Measurements from ENCODE around the gene DCLRE1A.
"Not testable (repeated sequence)": the region's sequence is repeated elsewhere in the genome, so short reads cannot be mapped to it uniquely, and the experiment has no call there.

DCLRE1A gene

GRCh38 chr10:113857210-113857609 is 3.3 kb upstream of the DCLRE1A start:
- no peak for DNase-seq

DNA sequence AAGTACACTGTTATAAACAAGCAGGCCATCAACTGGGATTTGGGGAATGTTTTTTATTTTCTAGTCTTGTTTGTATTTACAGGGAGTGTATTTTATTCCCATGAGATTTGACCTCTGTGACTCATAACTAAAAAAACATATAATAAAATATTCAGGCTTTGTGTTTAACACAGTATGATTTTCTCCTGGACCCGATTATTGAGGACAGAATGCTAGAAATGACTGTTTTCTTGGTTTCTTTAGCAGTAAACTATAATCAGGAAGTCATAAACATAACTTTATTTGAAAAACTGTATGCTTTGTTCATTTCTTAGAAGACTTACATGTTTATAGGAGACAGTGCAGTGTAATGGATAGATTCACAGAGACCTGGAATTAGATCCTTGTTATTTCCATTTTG is 2.7 kb upstream of the DCLRE1A start:
- no peak for DNase-seq

DNA sequence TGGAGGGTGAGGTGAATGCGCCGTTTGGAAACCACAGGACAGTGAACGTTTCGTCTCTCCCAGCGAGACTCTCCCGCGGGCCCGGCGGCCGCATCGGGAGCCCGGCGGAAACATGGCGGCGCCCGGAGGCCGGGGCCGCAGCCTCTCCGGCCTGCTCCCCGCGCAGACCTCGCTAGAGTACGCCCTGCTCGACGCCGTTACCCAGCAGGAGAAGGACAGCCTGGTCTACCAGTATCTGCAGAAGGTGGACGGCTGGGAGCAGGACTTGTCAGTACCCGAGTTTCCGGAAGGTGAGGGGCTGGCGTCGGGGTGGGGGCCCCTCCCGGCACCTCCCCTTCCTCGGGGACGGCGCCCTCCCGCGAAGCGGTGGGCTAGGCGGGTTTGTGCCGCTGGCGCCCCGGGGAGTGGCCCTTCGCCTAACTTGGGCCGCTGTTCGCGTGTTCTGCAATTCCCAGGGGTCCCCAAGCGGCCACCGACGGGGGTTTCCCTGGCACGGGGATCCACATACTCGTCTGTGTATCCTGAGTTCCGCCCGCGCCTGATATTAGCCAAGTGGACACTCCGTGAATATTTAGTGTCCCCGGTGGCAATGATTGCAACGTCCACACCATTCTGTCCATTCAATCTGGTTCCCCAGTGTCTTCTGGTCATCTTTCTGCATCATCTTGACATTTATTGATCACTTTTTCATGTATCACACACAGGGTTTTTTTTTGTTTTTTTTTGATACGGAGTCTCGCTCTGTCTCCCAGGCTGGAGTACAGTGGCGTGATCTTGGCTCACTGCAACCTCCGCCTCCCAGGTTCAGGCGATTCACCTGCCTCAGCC is 1.1 kb upstream of the DCLRE1A start:
- DNase-seq, result no peak

DNA sequence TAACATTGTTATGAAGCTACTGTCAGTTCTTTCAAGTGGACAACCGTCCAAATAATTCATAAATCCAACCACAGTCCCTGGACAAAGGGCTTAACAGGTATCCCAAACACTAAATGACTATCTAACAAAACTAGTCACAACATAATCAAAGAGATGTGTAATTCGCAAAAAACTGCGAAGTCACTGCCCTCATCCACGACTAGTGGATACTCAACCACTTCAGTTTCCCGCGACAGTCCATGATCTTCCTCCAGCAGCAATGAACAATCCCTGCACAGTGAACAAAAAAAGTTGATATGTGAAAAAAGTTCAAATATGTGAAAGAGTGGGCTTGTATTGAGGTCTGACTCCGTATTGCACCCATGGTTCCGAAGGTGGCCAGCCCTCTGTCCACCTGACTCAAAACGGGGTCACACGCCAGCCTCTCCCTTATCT is 287 bp downstream of the DCLRE1A start:
- DNase-seq, result no peak

DNA sequence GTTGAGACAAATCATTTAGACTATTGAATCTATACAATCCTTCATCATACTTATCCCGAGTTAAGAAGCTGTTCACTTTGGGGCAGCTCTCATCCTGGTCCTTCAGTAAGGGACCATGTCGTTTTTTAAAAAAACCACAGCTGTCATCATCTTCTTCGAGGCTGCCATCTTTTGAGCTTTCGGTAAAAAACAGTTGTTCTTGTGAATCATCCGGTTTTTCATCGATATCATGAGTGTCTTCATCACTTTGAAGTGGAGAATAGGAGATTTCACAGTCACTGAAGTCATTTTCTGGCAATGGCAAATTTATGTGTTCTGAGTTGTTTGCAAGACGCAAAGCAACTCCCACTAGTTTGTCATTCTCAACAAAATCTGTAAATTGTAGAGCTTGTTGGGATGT is 3.9 kb downstream of the DCLRE1A start:
- DNase-seq, result no peak

DNA sequence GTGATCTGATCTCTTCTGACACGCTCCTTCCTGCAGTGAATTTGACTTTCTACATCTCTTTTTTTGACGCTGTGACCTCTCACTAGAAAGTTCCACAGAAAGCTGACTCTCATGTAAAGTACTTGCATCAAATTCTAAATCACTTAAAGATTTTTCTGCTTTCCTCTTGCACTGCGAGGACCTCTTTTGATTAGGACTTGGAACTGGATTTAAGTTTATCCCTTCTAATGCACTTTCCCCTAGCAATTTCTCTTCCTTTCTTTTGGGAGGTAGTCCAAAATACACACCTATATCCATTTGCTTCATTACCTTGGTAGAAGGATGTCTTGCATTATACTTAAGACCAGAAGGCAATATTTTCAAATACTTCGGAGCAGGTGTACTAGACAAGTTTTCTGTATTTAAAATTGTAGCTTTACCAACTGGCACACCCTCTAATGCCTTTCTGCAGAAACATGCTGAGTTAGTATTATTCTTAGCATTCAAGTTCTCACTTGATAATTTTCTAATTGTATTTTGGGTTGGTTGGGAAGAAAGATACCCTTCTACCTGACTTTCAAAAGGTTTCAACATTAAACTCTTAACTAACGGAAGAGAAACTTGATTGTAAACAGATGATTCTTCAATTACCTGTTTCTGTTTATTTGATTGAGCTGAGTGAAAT is 4.6 kb downstream of the DCLRE1A start:
- no peak for DNase-seq

GRCh38 chr10:113846036-113846435 is 7.8 kb downstream of the DCLRE1A start:
- no peak for DNase-seq

GRCh38 chr10:113843972-113844485 is 9.9 kb downstream of the DCLRE1A start:
- peak; percentile 61 for DNase-seq

- DNase-seq, result no peak
Measured at GRCh38 chr10:113842171-113842570, 11.7 kb downstream of the DCLRE1A start.

DNA sequence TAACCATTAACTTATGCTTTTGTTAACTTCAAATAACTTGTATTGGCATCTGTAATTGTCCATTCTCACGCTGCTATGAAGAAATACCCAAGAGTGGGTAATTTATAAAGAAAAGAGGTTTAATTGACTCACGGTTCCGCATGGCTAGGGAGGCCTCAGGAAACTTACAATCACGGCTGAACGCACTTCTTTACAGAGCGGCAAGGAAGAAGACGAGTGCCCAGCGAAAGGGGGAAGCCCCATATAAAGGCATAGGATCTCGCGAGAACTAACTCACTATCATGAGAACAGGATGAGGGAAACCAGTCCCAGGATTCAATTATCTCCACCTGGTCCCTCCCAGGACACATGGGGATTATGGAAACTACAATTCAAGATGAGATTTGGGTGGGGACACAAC is 25.3 kb downstream of the DCLRE1A start:
- not testable (repeated sequence) for DNase-seq

DNA sequence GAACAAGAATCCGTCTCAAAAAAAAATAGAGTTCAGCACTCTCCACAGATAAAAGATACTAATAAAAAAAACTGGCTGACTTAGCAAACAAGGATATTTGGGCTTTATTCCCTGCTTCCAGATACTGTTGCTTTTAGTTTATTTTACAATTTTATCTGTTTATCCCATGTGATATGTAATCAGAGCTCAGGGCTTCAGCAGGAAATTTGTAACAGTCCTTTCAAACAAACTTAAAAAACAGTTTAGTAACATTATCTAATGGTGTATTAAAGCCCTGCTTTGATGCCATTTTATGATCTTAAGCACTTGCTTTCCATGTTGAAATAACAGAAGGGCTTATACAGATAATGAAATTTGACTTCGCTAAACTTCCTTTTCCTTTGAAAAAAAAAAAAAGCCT is 28.1 kb downstream of the DCLRE1A start:
- DNase-seq, result no peak

- DNase-seq, result no peak
Measured at GRCh38 chr10:113823389-113823788, 30.5 kb downstream of the DCLRE1A start.

DNA sequence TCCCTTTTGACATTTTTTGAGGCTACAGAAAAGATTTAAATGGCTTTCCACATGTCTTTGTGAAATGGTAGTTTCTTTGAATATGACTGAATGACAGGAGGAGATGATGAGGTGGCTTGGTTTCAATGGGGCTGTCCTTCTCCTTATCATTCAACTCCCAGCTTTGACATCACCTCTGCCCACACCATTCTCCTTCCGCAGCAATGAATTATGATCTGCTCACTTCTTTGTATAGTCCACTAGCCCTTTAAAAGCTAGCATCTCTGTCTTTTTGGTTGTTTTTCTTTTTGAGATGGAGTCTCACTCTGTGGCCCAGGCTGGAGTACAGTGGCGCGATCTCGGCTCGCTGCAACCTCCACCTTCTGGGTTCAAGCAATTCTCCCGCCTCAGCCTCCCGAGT is 31.7 kb downstream of the DCLRE1A start:
- no peak for DNase-seq

DNA sequence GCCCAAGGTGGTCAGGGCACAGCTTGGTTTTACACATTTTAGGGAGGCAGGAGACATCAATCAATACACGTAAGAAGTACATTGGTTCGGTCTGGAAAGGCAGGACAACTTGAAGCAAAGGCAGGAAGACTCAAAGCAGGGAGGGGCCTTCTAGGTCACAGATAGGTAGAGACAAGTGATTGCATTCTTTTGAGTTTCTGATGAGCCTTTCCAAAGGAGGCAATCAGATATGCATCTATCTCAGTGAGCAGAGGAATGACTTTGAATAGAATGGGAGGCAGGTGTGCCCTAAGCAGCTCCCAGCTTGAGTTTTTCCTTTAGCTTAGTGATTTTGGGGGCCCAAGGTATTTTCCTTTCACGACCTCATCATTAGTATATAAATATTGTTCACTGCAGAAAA is 32.6 kb downstream of the DCLRE1A start:
- not testable (repeated sequence) for DNase-seq

DNA sequence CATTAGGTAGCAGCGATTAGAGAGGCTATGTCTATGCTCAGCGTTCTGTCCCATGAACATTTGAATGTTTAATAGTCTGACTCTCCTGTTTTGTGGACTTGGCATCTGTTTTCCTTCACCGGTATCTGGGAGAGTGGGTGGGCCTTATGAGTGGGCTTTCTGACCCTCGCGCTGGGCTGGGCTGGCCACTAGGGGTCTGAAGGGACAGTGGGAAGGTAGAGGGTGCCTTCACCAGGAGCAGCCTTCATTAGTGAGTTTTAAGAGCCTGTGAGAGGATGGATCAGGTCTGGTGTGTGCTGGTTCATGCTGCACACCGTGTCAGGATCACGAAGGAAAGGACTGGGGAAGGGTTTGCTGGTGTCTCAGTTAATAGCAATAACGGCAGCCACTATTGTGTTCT is 33.4 kb downstream of the DCLRE1A start:
- no peak for DNase-seq

GRCh38 chr10:113819989-113820388 is 33.9 kb downstream of the DCLRE1A start:
- no peak for DNase-seq

GRCh38 chr10:113814700-113815099 is 39.2 kb downstream of the DCLRE1A start:
- not testable (repeated sequence) for DNase-seq

DNA sequence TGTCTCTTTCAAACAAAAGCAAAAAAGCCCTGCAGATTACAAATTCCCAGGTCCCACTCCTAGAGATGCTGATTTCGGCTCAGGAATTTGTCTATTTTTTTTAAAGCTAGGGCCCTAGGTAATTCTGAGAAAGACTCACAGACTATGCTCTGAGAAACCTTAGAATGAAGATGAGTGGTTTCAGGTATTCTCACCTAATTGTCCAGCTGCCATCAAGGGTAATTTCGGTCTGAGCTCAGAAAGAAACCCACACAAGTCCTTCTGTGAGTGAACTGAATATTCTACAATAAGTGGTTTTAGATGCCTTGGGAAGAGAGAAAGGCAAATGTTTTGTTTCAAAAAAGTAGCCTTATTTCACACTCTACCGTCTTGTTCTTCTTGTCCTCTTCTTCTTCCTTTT is 45.7 kb downstream of the DCLRE1A start:
- DNase-seq, result no peak

DNA sequence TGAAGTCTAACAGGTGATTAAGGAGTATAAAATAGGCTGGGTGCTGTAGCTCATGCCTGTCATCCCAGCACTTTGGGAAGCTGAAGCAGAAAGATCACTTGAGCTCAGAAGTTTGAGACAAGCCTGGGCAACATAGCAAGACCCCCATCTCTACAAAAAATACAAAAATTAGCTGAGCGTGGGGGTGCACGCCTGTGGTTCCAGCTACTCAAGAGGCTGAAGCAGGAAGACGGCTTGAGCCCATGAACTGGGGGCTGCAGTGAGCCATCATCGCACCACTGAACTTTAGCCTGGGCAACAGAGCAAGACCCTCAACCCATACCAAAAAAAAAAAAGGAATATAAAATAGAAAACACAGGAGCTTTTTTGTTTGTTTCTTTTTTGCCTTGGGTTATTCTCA is 47.4 kb downstream of the DCLRE1A start:
- DNase-seq, result no peak

DNA sequence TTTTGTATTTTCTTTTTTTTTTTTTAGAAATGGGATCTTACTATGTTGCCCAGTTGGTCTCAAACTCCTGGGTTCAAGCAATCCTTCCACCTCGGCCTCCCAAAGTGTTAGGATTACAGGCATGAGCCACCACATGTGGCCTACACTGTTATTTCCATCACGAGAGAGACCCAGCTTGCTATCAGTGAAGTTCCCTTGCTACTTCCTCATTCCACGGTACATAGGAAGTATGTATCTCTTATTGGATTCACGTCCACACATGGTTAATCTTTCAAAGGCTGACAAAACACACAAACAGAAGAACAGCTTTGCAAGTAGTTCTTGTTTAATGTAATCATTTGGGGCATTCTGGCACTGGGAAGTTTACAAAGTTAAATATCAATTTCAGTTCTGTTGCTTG is 50.9 kb downstream of the DCLRE1A start:
- peak; percentile 37 for DNase-seq

DNA sequence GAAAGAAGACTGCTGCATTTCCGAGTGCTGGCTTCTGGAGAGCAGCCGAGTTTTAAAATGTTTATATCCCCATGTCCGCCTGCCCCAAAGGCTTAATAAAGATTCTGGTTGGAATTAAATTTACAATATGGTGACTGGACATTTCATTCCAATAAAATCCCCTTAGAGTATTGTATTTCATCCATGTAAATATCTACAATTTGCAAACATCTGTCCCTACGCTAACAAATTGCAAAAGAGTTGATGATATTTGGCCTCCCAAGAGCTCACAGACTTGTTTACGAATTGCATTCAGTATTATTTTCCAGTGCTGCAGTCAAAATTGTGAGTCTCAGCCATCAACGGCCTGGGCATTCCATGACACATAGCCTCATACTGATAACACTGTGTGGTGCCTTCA is 52.3 kb downstream of the DCLRE1A start:
- no peak for DNase-seq

GRCh38 chr10:113791691-113792090 is 62.2 kb downstream of the DCLRE1A start:
- no peak for DNase-seq

- no peak for DNase-seq
Measured at GRCh38 chr10:113788604-113789083, 65.2 kb downstream of the DCLRE1A start.
